Stimulated activated CD4-positive, alpha-beta T cell treated with anti-CD3 and anti-CD28 coated beads, Interleukin-15, amount 100 ng/mL, for 1 hour (primary cell): ENCODE results near the gene AMPD1.

Experiments
- DNase-seq, 2 donors: peaks; one replicate each; pipeline ENCODE4 v3.0.0-alpha.2; 2020; ENCODE audit warnings: low read depth in 1 of 2, low spot score in 1 of 2

The AMPD1 gene

DNA sequence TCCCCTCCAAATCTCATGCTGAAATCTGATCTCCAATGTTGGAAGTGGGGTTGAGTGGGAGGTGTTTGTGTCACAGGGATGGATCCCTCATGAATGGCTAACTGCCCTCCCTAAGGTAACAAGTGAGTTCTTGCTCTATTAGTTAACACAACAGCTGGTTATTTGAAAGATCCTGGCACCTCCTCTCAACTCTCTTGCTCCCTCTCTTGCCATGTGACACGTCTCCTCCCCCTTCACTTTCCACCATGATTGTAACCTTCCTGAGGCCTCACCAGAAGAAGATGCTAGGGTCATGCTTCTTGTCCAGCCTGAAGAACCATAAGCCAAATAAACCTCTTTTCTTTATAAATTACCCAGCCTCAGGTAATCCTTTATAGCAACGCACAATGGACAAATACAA lies 54.0 kb downstream of the AMPD1 start:
- DNase-seq = no peak

- DNase-seq = no peak
These were observed 56.4 kb downstream of the AMPD1 start for GRCh38 chr1:114638910-114639309.

- DNase-seq = no peak
These were observed 62.9 kb downstream of the AMPD1 start for GRCh38 chr1:114632427-114632826.

- DNase-seq = no peak
These were observed 68.2 kb downstream of the AMPD1 start for GRCh38 chr1:114627107-114627506.

- no peak for DNase-seq
These were observed 72.0 kb downstream of the AMPD1 start for GRCh38 chr1:114623364-114623763.
